Calu3 (cell line): ENCODE data around the gene C5orf63. TPM values are rescaled to one million over a fixed set of nuclear protein-coding genes. Genes with fewer than 3 reads are reported as not detected.

Source experiments
- BruUV-seq: library from RNA; stranded (reverse); fragments of 400-500 nt; replicated peaks from 2 replicates; lab custom pipeline; 2021; lab: Mats Ljungman, UMichigan
- CTCF ChIA-PET: fragments of 300-600 bp; sonication (Branson Sonifier 250); formaldehyde crosslinking; loops from one replicate; lab custom pipeline; 2022; ENCODE audit warnings: antibody characterized with exemption; lab: Charles Lee
- DNase-seq: peaks from one replicate; pipeline ENCODE4 v3.0.0; 2022
- H3K27ac Mint-ChIP-seq: one replicate; pipeline ENCODE4 v1.8.0; 2022; ENCODE audit warnings: mixed read lengths; ENCODE audit not compliant: unreplicated experiment
- H3K27me3 Mint-ChIP-seq: one replicate; pipeline ENCODE4 v1.8.0; 2022; ENCODE audit warnings: mixed read lengths; ENCODE audit not compliant: unreplicated experiment
- H3K36me3 Mint-ChIP-seq: one replicate; pipeline ENCODE4 v1.8.0; 2022; ENCODE audit warnings: mild to moderate bottlenecking, moderate library complexity, mixed read lengths; ENCODE audit not compliant: insufficient read depth, unreplicated experiment
- H3K4me1 Mint-ChIP-seq: one replicate; pipeline ENCODE4 v1.8.0; 2022; ENCODE audit warnings: mild to moderate bottlenecking, low read depth, mixed read lengths; ENCODE audit not compliant: unreplicated experiment
- H3K4me3 Mint-ChIP-seq: one replicate; pipeline ENCODE4 v1.8.0; 2022; ENCODE audit warnings: mild to moderate bottlenecking, low read depth, moderate library complexity, mixed read lengths; ENCODE audit not compliant: unreplicated experiment
- H3K9me3 Mint-ChIP-seq: one replicate; pipeline ENCODE4 v1.8.0; 2022; ENCODE audit warnings: low read depth, mixed read lengths; ENCODE audit not compliant: unreplicated experiment
- CTCF ChIP-seq: fragments of 200-600 bp; IDR thresholded peaks from one replicate; pipeline ENCODE4 v1.8.0; 2022; ENCODE audit warnings: antibody characterized with exemption; ENCODE audit not compliant: unreplicated experiment
- intact Hi-C: fragments of 100-400 bp; cut with micrococcal nuclease; formaldehyde crosslinking; loops from one replicate; pipeline ENCODE4 v1.10.0; 2022; ENCODE audit not compliant: unreplicated experiment
- total RNA-seq: library from RNA; stranded (reverse); gene quantifications from 2 replicates; pipeline ENCODE4 v1.2.3, GENCODE V29; 2022

C5orf63 gene
- total RNA-seq, 1 experiment from 2014 or later: 13.2 TPM

DNA sequence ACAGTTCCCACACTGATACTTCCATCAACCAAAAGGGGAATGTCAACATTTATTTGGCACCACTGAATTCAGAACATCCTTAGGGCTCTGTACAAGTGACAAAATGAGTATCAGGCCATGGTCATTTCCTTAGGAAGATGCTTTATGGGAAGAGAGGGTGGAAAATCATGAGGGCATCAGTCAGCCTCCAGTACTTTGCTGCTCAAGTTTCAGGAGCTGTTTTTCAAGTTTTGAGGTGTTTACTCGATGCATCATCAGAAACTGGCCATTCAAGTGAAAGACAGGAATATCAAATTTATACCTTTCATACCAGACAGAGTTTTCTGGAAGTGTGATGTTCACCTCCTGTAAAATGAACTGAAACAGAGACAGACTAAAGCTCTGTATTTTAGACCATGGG lies 21.7 kb downstream of the C5orf63 start:
- Mint-ChIP-seq H3K4me1 (no peaks in the 10 kb centered on the region), H3K9me3 (no peaks in the 10 kb centered on the region), H3K27me3 (no peaks in the 10 kb centered on the region), H3K4me3 (no peak overlapping the region), H3K36me3 (no peaks in the 10 kb centered on the region), H3K27ac (no peak overlapping the region)
- intact Hi-C loops: no loop called here
- CTCF ChIA-PET: no interaction called here
- no peak for DNase-seq
- TF ChIP-seq CTCF: no peak
- BruUV-seq: no TSS peak

GRCh38 chr5:127046343-127047072 lies 26.8 kb downstream of the C5orf63 start:
- Mint-ChIP-seq H3K9me3 (no peaks in the 10 kb centered on the region), H3K4me1 (peaks cover 3% of the 10 kb centered on the region), H3K4me3 (no peak overlapping the region), H3K36me3 (no peaks in the 10 kb centered on the region), H3K27ac (no peak overlapping the region), H3K27me3 (no peaks in the 10 kb centered on the region)
- intact Hi-C loops: no loop called here
- CTCF ChIA-PET: no interaction called here
- TF ChIP-seq CTCF: no peak
- DNase-seq: peak; percentile 15
- no TSS peak for BruUV-seq

GRCh38 chr5:127042593-127042992 lies 30.7 kb downstream of the C5orf63 start:
- no peaks in the 10 kb centered on the region for H3K9me3 Mint-ChIP-seq
- CTCF ChIA-PET: no interaction called here
- intact Hi-C loops: no loop called here
- BruUV-seq: no TSS peak
- H3K36me3 Mint-ChIP-seq: no peaks in the 10 kb centered on the region
- H3K4me1 Mint-ChIP-seq: peaks cover 26% of the 10 kb centered on the region
- TF ChIP-seq CTCF: no peak
- H3K4me3 Mint-ChIP-seq: no peak overlapping the region
- no peak overlapping the region for H3K27ac Mint-ChIP-seq
- H3K27me3 Mint-ChIP-seq: no peaks in the 10 kb centered on the region
- no peak for DNase-seq

DNA sequence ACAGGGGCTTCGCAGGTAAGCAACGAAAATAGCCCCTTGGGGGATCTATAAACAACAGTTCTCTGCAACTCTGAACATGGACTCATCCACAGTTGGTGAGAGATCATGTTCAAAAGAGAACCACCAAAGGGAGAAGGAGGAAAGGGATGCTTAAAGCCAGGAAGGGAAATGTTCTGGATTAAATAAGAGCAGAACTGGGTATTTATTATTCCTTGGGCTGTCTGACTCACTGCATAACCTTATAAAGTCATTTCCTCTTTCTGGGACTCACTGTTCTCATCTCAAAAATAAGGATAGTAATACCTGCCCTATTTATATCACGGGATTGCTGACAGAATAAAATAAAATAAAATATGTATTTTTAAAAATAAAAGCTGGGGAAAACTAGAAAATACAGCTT lies 31.7 kb downstream of the C5orf63 start:
- intact Hi-C loops: no loop called here
- Mint-ChIP-seq H3K4me3 (peak overlapping the region; percentile 44), H3K9me3 (no peaks in the 10 kb centered on the region), H3K27ac (peak overlapping the region; percentile 78), H3K36me3 (no peaks in the 10 kb centered on the region), H3K4me1 (peaks cover 26% of the 10 kb centered on the region), H3K27me3 (no peaks in the 10 kb centered on the region)
- no peak for TF ChIP-seq CTCF
- CTCF ChIA-PET: no interaction called here
- DNase-seq: no peak
- BruUV-seq: no TSS peak
